GM21528 (cell line): ENCODE measurements around the gene ALG3.

Source experiments
- ATAC-seq: cut with Tn5 transposase; IDR thresholded peaks from one replicate; pipeline ENCODE4 v1.9.1; 2021; ENCODE audit warnings: mild to moderate bottlenecking, moderate library complexity; ENCODE audit not compliant: unreplicated experiment, low FRiP score

Gene ALG3

DNA sequence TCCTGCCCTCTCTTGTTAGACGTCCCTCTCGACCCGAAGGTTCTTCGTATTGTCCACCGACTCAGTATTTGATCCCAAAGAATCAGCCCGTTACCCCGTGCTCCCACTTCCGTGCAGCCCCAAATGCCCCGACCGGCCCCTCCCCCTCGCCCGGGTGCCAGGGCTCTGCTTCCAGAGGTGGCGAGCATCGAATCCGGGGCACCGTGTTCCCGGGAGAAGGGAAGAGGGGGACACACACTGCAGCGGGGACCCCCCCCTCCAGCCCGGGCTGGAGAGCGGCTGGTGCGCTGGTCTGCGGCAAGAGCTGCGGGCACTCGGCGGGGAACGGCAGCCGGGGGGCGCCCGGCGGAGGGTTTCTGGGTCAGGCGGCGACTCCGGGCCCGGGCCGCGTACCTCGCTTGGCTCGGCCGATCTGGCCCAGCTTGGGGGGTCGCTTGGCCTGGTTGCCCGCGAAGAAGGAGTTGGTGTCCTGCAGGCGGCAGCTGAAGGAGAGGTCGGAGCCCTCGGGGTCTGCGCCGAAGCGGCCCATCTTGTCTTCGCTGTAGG, 12.0 kb upstream of the ALG3 start:
- no peak for ATAC-seq

GRCh38 chr3:184259878-184260723, 11.3 kb upstream of the ALG3 start:
- no peak for ATAC-seq

- no peak for ATAC-seq
Observed at GRCh38 chr3:184259396-184259877, 10.7 kb upstream of the ALG3 start.

- ATAC-seq: no peak
Observed at GRCh38 chr3:184258926-184259325, 10.2 kb upstream of the ALG3 start.

- ATAC-seq: no peak
Observed at GRCh38 chr3:184257083-184257915, 8.5 kb upstream of the ALG3 start.

DNA sequence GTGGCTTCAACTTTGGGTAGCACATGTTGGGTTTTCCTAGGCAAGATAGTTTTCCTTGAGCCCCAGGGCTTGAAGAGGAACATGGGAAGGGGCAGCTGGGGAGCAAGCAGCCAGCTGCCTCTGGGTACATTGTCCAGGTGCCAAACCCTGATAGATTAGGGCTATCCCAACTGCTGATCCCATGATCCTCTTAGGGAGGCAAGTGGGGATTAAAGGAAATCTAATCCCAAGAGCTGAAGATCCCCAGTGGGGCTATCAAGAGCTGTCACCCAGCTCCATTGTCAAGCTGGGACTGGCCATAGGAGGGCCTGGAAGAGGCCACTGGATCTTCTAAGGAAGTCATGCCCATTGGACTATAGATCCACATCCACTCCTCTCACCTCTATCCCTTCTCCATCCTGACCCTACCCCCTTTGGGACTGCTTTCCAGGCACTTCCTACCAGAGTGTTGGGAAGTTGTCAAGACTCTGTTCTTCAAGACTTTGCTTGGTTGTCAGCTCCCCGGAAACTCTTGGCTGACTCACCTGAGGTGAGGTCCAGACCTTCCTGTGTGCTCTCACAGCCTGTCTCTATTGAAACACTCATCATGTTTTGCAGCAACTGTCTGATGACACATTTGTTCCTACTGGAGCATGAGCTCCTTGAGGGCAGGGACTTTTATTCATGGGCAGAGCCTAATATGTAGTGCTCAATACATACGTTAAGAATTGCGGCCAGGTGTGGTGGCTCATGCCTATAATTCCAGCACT, 6.7 kb upstream of the ALG3 start:
- no peak for ATAC-seq

- peak; percentile 68 for ATAC-seq
Observed at GRCh38 chr3:184250167-184250828, 1.5 kb upstream of the ALG3 start.

- ATAC-seq: peak; percentile 79
Observed at GRCh38 chr3:184249412-184250166, 827 bp upstream of the ALG3 start, which contains the start of gene EEF1AKMT4. TSS of gene EEF1AKMT4 (plus strand) at chr3:184249672. CDS start at chr3:184249695, 23 bp downstream.

GRCh38 chr3:184242297-184242685, 6.5 kb downstream of the ALG3 start:
- no peak for ATAC-seq

DNA sequence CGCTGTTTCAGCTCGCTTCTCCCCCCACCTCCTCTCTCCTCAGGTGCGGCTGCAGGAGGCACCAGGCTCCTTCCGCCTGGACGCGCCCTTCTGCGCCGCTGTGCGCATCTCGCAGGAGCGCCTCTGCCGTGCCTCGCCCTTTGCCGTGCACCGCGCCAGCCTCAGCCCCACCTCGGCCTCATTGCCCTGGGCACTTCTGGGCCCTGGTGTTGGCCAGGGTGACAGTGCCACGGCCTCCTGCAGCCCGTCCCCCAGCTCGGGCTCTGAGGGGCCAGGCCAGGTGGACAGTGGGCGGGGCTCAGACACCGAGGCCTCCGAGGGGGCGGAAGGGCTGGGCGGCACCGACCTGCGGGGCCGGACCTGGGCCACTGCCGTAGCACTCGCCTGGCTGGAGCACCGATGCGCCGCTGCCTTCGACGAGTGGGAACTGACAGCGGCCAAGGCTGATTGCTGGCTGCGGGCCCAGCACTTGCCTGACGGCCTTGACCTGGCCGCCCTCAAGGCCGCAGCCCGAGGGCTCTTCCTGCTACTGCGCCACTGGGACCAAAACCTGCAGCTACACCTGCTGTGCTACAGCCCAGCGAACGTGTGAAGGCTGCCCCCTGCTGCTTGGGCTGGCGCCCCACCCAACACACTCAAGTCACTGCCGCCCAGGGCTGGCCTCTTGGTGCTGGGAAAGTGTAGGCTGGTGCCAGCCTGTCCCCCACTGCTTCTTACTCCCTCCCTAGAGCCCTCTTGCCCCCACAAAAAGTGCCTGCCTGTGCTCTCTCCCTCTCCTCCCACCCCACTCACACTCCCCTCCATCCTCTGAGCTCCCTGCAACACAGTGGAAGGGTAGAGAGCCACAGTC, 7.1 kb downstream of the ALG3 start:
- ATAC-seq: no peak

GRCh38 chr3:184241141-184241446, 7.7 kb downstream of the ALG3 start:
- no peak for ATAC-seq

DNA sequence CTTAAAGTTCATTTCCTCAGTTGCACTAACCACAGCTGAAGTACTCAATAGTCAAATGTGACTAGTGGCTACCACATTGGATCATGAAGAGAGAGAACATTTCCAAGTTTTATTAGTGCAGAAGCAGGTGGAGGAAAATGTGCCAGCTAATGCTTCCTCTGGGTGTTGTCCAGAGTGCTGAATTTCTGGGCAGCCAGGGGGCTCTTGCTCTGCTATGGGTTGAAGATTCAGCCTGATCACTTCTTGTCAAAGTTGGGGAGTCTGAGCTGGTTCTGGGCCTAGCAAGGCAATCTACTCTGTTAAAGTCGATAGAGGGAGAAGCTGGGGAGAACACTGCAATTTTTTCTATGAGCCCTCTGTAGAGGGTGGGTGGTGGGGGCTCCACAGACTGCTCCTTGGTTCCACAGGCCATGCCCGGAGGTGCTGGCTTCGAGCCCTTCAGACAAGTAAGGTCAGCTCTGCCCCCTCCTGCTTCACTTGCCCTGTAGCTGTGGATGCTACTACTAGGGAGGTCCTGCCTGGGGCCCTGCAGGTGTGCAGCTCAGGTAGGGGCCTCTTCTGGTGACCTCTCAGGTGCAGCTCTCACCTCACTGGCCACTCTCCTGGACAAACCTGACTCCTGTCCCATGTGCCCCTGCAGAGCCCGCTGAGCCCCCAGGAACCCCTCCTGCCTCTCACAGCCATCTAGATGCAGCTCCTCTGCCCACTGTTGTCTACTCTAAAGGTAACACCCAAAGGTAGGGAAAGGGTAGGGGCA, 8.2 kb downstream of the ALG3 start:
- no peak for ATAC-seq

GRCh38 chr3:184239708-184240107, 9.1 kb downstream of the ALG3 start:
- no peak for ATAC-seq

GRCh38 chr3:184239221-184239620, 9.5 kb downstream of the ALG3 start:
- ATAC-seq: no peak

- ATAC-seq: no peak
Observed at GRCh38 chr3:184238246-184238818, 10.4 kb downstream of the ALG3 start.

GRCh38 chr3:184237807-184238206, 11.0 kb downstream of the ALG3 start:
- ATAC-seq: no peak

DNA sequence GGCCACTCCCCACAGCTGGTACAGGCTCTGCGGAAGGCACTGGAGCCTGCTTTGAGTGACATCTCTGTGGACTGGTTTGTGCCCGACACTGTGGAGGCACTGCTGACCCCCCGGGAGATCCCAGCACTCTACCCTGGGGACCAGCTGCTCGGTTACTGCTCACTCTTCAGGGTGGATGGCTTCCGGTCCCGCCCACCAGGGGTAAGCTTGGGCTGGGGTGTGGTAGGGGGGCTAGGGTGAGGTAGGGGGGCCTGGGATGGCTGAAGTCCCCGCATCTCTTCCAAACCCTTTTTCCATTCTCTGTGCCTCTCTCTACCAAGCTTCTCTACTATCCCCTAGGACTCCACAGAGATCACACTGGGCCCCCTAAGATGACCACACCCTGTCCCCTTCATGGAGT, 11.6 kb downstream of the ALG3 start:
- ATAC-seq: no peak
